Ishikawa (cell line): ENCODE measurements around the gene ACER3.

Experiments used
- EGR1 ChIP-seq: IDR thresholded peaks from 2 replicates; pipeline ENCODE4 v1.6.1; 2012
- MAX ChIP-seq: IDR thresholded peaks from 2 replicates; pipeline ENCODE4 v1.6.1; 2012
- RAD21 ChIP-seq: IDR thresholded peaks from 2 replicates; pipeline ENCODE4 v1.6.1; 2012; ENCODE audit warnings: low read depth
- TEAD4 ChIP-seq: IDR thresholded peaks from 2 replicates; pipeline ENCODE4 v1.6.1; 2012

- no peak for TF ChIP-seq EGR1
- no peak for TF ChIP-seq MAX
- no peak for TF ChIP-seq TEAD4
- no peak for TF ChIP-seq RAD21
Measured at GRCh38 chr11:77072851-77073327, 212.2 kb downstream of the ACER3 start.
